ENCODE measurements around the gene ERGIC1. TPM values are rescaled to one million over a fixed set of nuclear protein-coding genes. Genes with fewer than 3 reads are reported as not detected.

The ERGIC1 gene
- total RNA-seq, 4 donors from 2014 or later, result 113 to 180 (median 143) TPM

DNA sequence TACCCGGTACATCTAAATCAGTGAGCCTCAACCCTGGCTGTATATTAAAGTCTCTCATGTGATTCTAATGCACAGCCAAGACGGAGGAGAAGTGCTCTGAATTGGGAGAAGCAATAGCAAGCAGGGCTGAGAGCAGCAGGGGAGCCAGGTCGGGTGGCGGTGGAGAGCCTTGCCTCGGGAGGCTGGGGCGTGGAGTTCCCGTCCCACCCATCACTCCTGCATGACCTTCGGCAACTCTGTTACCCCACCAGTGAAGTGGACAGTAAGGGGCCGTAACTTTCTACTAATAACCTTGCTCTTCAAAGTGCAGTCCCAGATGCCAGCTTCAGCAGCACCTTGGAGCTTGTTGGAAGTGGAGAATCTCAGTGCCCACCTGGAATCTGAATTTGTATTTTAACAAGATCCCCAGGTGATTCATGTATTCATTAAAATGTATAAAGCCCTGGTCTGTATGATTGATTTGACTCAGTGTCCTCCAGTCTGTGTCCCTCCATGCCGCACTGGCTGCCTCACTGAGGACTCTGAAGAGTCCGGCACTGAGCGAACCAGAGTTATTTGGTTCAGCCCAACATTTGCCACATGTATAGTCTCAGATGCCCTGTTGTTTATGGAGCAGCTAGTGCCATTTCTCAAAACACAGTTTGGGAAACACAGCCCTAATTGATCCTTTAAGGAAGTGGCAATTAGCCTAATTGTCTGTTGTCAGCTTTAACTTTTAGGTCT is 6.5 kb downstream of the ERGIC1 start:
- H3K27me3 ChIP-seq, result no peaks in the 10 kb centered on the region
- no peak overlapping the region for H3K4me3 ChIP-seq
- no peaks in the 10 kb centered on the region for H3K9me3 ChIP-seq
- peak in 1 of 3 donors; percentile 10 for DNase-seq
- H3K36me3 ChIP-seq, result peaks cover 0 to 8% (median 0%) of the 10 kb centered on the region in 3 donors
- TF ChIP-seq, protein P1, sequence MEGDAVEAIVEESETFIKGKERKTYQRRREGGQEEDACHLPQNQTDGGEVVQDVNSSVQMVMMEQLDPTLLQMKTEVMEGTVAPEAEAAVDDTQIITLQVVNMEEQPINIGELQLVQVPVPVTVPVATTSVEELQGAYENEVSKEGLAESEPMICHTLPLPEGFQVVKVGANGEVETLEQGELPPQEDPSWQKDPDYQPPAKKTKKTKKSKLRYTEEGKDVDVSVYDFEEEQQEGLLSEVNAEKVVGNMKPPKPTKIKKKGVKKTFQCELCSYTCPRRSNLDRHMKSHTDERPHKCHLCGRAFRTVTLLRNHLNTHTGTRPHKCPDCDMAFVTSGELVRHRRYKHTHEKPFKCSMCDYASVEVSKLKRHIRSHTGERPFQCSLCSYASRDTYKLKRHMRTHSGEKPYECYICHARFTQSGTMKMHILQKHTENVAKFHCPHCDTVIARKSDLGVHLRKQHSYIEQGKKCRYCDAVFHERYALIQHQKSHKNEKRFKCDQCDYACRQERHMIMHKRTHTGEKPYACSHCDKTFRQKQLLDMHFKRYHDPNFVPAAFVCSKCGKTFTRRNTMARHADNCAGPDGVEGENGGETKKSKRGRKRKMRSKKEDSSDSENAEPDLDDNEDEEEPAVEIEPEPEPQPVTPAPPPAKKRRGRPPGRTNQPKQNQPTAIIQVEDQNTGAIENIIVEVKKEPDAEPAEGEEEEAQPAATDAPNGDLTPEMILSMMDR (IDR thresholded peaks at IDR 0.05), result no peak
- no peak for TF ChIP-seq POLR2A (IDR thresholded peaks at IDR 0.05)
- peaks cover 11 to 33% (median 25%) of the 10 kb centered on the region in 4 donors for H3K4me1 ChIP-seq
- H3K27ac ChIP-seq, result peak overlapping the region; percentile 20 to 56 (median 46)

DNA sequence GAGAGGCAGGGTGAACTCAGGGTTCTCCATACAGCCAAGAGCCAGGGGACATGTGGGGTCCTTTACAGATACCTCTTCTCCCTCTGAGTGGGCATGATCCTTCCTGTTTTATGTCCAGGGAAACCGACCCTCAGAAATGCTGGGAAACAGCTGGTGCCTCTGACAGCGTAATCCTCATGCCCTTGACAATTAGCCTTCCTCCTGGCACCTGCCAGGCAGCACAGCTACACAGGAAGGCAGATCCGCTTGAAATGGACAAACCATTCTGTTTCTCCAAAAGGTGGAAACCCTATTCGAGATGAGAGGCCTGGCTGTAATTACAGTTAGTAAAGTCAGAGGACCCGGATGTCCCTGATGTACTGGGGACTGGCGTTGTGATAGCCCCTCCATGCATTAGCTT is 7.2 kb downstream of the ERGIC1 start:
- no peak for TF ChIP-seq POLR2A (IDR thresholded peaks at IDR 0.05)
- TF ChIP-seq, protein P1 (IDR thresholded peaks at IDR 0.05), result no peak
- Histone ChIP-seq H3K4me1 (peaks cover 11 to 33% (median 18%) of the 10 kb centered on the region in 4 donors), H3K27ac (peak overlapping the region in 1 of 4 donors; percentile 56), H3K36me3 (peaks cover 0 to 8% (median 0%) of the 10 kb centered on the region in 3 donors), H3K27me3 (no peaks in the 10 kb centered on the region), H3K4me3 (no peak overlapping the region), H3K9me3 (no peaks in the 10 kb centered on the region)
- no peak for DNase-seq

GRCh38 chr5:172843825-172844576 is 9.9 kb downstream of the ERGIC1 start:
- peak in 1 of 3 donors; percentile 15 for DNase-seq
- TF ChIP-seq POLR2A (IDR thresholded peaks at IDR 0.05), result no peak
- TF ChIP-seq, protein P1 (IDR thresholded peaks at IDR 0.05), result no peak
- Histone ChIP-seq H3K36me3 (peaks cover 0 to 8% (median 0%) of the 10 kb centered on the region in 3 donors), H3K27ac (no peak overlapping the region), H3K4me1 (peaks cover 0 to 33% (median 7%) of the 10 kb centered on the region in 4 donors), H3K4me3 (no peak overlapping the region), H3K27me3 (no peaks in the 10 kb centered on the region), H3K9me3 (no peaks in the 10 kb centered on the region)

DNA sequence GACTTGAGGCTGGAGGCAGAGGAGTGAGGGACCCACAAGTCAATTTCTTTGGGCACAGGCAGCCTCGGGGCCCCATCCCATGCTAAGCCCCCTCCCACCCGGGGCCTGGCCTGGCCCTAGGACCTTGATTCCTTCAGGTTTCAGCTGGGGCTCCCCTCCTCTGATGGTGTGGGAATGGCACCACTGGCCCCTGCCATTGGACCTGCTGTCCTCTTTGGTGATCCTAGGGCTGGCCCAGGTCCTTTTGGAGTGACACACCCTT is 10.5 kb downstream of the ERGIC1 start:
- Histone ChIP-seq H3K9me3 (no peaks in the 10 kb centered on the region), H3K36me3 (peaks cover 0 to 8% (median 0%) of the 10 kb centered on the region in 3 donors), H3K27me3 (no peaks in the 10 kb centered on the region), H3K27ac (no peak overlapping the region), H3K4me1 (peaks cover 0 to 37% (median 12%) of the 10 kb centered on the region in 4 donors), H3K4me3 (no peak overlapping the region)
- TF ChIP-seq, protein P1 (IDR thresholded peaks at IDR 0.05), result no peak
- TF ChIP-seq POLR2A (IDR thresholded peaks at IDR 0.05), result no peak
- no peak for DNase-seq

DNA sequence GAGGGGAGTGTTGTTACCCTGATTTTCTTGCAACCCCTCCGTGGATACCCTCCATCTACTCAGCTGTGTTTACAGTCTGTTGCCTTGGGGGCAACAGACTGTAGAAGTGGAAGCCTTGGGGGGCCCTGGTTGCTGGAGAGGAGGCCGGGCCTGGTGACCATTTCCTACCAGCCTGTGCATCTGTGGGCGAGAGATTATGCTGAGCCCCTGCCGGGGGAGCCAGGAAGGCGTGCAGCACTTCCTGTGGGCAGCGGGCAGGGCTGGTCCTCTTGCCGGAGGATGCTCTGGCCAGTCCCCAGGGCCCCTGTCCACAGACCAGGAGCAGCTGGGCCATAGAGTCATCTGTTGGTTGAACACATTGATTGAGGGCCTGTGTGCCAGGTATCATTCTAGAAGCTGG is 11.1 kb downstream of the ERGIC1 start:
- Histone ChIP-seq H3K27ac (no peak overlapping the region), H3K9me3 (no peaks in the 10 kb centered on the region), H3K36me3 (peaks cover 0 to 8% (median 0%) of the 10 kb centered on the region in 3 donors), H3K27me3 (no peaks in the 10 kb centered on the region), H3K4me3 (no peak overlapping the region), H3K4me1 (peaks cover 0 to 37% (median 17%) of the 10 kb centered on the region in 4 donors)
- no peak for DNase-seq
- TF ChIP-seq, protein P1 (IDR thresholded peaks at IDR 0.05), result no peak
- TF ChIP-seq POLR2A (IDR thresholded peaks at IDR 0.05), result no peak
